ENCODE results near the gene FBXL5. TPM values are rescaled to one million over a fixed set of nuclear protein-coding genes. Genes with fewer than 3 reads are reported as not detected.

FBXL5 gene
- total and polyA plus RNA-seq, 2 of the 13 experiments (the other 11 are each of a cell fraction or from before 2014, with no cell fraction given) = 17.4 to 45.3 TPM

- TF ChIP-seq ZNF646 (CRISPR knock-in tag; IDR thresholded peaks at IDR 0.05) (peak; percentile 55; the same call in 1 of the 2 replicates), ZNF580 (CRISPR knock-in tag; IDR thresholded peaks at IDR 0.05; ENCODE audit: borderline replicate concordance, low read depth) (peak; percentile 48; the same call in 1 of the 2 replicates), SNAI1 (CRISPR knock-in tag; IDR thresholded peaks at IDR 0.05; ENCODE audit: borderline replicate concordance) (peak; percentile 95; the same call in 1 of the 2 replicates), ZSCAN20 (CRISPR knock-in tag; IDR thresholded peaks at IDR 0.05; ENCODE audit: borderline replicate concordance) (no peak), ZNF234 (CRISPR knock-in tag; conservative IDR thresholded peaks at IDR 0.05) (peak; percentile 90; the same call in 1 of the 2 replicates), NR3C1 (CRISPR knock-in tag; IDR thresholded peaks at IDR 0.05) (no peak), IKZF1 (IDR thresholded peaks at IDR 0.05) (no peak), KDM6A (CRISPR knock-in tag; IDR thresholded peaks at IDR 0.05; ENCODE audit: low read depth) (0 out of 2 replicates have a peak, but pooled peaks have one; percentile 15), IKZF5 (CRISPR knock-in tag; IDR thresholded peaks at IDR 0.05) (peak; percentile 60; the same call in 1 of the 2 replicates), BRCA1 (CRISPR knock-in tag; IDR thresholded peaks at IDR 0.05) (peak; percentile 54), TERF1 (CRISPR knock-in tag; IDR thresholded peaks at IDR 0.05) (no peak), ZNF577 (CRISPR knock-in tag; IDR thresholded peaks at IDR 0.05; ENCODE audit: borderline replicate concordance, low read depth) (no peak), TFDP2 (CRISPR knock-in tag; IDR thresholded peaks at IDR 0.05) (peak; percentile 99)
These were observed 26.4 kb upstream of the FBXL5 start, which contains the start of gene FAM200B (continued) for GRCh38 chr4:15681372-15682241.
